ENCODE results near the gene ZNF578. TPM values are rescaled to one million over a fixed set of nuclear protein-coding genes. Genes with fewer than 3 reads are reported as not detected.
A peak's percentile ranks its signal among the peaks of the same experiment; 100 is the strongest.
"Not testable (repeated sequence)": the region's sequence is repeated elsewhere in the genome, so short reads cannot be mapped to it uniquely, and the experiment has no call there.

Gene ZNF578
- total and polyA plus RNA-seq, 2 of the 8 experiments (the other 6 are each of a cell fraction or from before 2014, with no cell fraction given), result 1.6 to 4.2 TPM

DNA sequence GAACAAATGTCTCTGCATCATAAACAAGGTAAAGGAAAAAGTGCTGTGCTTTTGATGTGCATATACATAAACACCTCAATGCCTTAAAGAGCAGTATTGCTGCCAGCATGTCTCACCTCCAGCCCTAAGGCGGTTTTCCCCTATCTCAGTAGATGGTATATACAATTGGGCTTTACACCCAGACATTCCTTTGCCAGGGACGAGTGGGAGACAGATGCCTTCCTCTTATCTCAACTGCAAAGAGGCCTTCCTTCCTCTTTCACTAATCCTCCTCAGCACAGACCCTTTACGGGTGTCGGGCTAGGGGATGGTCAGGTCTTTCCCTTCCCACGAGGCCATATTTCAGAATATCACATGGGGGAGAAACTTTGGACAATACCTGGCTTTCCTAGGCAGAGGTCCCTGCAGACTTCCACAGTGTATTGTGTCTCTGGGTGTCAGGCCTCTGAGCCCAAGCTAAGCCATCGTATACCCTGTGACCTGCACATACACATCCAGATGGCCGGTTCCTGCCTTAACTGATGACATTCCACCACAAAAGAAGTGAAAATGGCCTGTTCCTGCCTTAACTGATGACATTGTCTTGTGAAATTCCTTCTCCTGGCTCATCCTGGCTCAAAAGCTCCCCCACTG lies 30.9 kb downstream of the ZNF578 start:
- H3K9me3 ChIP-seq (ENCODE audit: insufficient read depth in 2 of 2, low read depth in 1 of 2, low read length in 1 of 2), result peaks cover 18 to 40% of the 10 kb centered on the region in 2 experiments
- H2BK20ac ChIP-seq (ENCODE audit: low read length); H3K79me2 ChIP-seq (ENCODE audit: control insufficient read depth in 1 of 2, insufficient read depth in 2 of 2, low read length in 2 of 2); H3K23ac ChIP-seq (ENCODE audit: insufficient read length); H3K27ac ChIP-seq (ENCODE audit: low read depth, low read length); H3K9ac ChIP-seq (replicated peaks in 1 of 4; ENCODE audit: extremely low read depth in 1 of 4, low read depth in 3 of 4, low read length in 3 of 4); H2BK120ac ChIP-seq (replicated peaks; ENCODE audit: low read depth, low read length); H4K8ac ChIP-seq (ENCODE audit: extremely low read depth, insufficient read depth, low read length); FAIRE-seq; H3K27me3 ChIP-seq (replicated peaks in 1 of 4; ENCODE audit: control insufficient read depth in 3 of 4, extremely low read depth in 1 of 4, insufficient read depth in 3 of 4, low read length in 3 of 4); H3K4me3 ChIP-seq (ENCODE audit: extremely low read depth in 1 of 4, insufficient read depth in 2 of 4, low read depth in 3 of 4, low read length in 4 of 4); H4K91ac ChIP-seq (replicated peaks; ENCODE audit: insufficient read length, low read length); H4K20me1 ChIP-seq (replicated peaks in 1 of 2; ENCODE audit: control insufficient read depth in 1 of 2, insufficient read depth in 2 of 2, low read length in 2 of 2); H2AK5ac ChIP-seq (ENCODE audit: low read depth, low read length); H3K18ac ChIP-seq (ENCODE audit: extremely low read depth, low read length); H2AFZ ChIP-seq (ENCODE audit: low read length); H2BK5ac ChIP-seq (ENCODE audit: low read depth, low read length); H3K4ac ChIP-seq (replicated peaks; ENCODE audit: insufficient read length, low read depth, low read length); H3K79me1 ChIP-seq (ENCODE audit: low read depth, low read length); H3K14ac ChIP-seq (ENCODE audit: insufficient read length); DNase-seq (ENCODE audit: low read depth in 1 of 2, low spot score in 2 of 2); H3K36me3 ChIP-seq (ENCODE audit: control insufficient read depth in 2 of 4, insufficient read depth in 4 of 4, low read length in 3 of 4); H2BK15ac ChIP-seq (ENCODE audit: low read length); H3K23me2 ChIP-seq (ENCODE audit: low read depth, low read length); H4K5ac ChIP-seq (ENCODE audit: insufficient read length, low read depth, low read length); H3K56ac ChIP-seq (replicated peaks; ENCODE audit: insufficient read length, low read depth, low read length): not testable (repeated sequence)
- ChIA-PET POLR2A (ENCODE audit: partially characterized antibody) (interaction anchor here (1.4 kb wide), 2 partner anchors 19 to 86 kb away, joined by 7 read pairs; partner anchors contain the start of gene ZNF528), CTCF (ENCODE audit: partially characterized antibody) (interaction anchor here (1.0 kb wide), 1 partner anchor 31 kb away, joined by 3 read pairs; no protein-coding TSS in a partner anchor)
- peak overlapping the region; percentile 17; the same call in 1 of the 2 replicates for H2BK12ac ChIP-seq (ENCODE audit: low read depth, low read length)
- peaks cover 0 to 13% (median 2%) of the 10 kb centered on the region in 4 experiments; a peak in 4 of 7 replicates for H3K4me1 ChIP-seq (replicated peaks in 1 of 4; ENCODE audit: control insufficient read depth in 3 of 4, insufficient read depth in 4 of 4, low read length in 3 of 4)
- 90% methylated on average over 6 of the region's 7 CpGs; no CpG with 5 or more reads in 1 of the 2 experiments for WGBS, 2 experiments (ENCODE audit: extremely low coverage in 1 of 2, insufficient coverage in 1 of 2, insufficient read length in 1 of 2, insufficient replicate concordance in 2 of 2, low coverage in 1 of 2, low lambda C conversion rate in 2 of 2, missing lambda C conversion rate in 1 of 2)
- H3K4me2 ChIP-seq (ENCODE audit: insufficient read depth in 1 of 2, low read depth in 2 of 2, low read length in 2 of 2), result peak overlapping the region in 1 of 2 experiments; percentile 58; a peak in 2 of 4 replicates

Measured in H1 (cell line).